HEK293T (cell line): ENCODE results near the gene DUSP10.

Experiments
- ELF4 ChIP-seq: fragments of 450-650 bp; IDR thresholded peaks from 2 replicates; pipeline ENCODE4 v1.6.1; 2017; ENCODE audit warnings: antibody characterized with exemption
- FOXM1 ChIP-seq: fragments of 450-650 bp; IDR thresholded peaks from 2 replicates; pipeline ENCODE4 v1.6.1; 2017; ENCODE audit warnings: mild to moderate bottlenecking, borderline replicate concordance
- SUZ12 ChIP-seq: fragments of 450-650 bp; IDR thresholded peaks from 2 replicates; pipeline ENCODE4 v1.6.1; 2016; ENCODE audit warnings: mild to moderate bottlenecking

DNA sequence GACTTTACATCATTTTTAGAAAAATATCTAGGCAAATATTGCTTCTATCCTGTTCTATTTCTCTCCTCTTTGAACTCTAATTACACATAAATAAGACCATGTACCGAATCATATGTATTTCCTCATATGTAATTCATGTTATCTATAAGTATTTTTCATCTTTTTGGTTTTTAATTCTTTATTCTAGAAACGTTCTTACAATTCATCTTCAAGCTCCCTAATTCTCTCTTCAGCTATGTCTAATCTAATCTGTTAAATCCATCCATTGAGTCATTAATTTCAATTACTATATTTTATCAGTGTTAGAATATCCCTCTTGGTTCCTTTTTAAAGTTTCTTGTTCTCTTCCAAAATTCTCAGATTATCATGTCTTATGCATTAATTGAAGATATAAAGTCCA is 61.8 kb downstream of the DUSP10 start:
- TF ChIP-seq ELF4, result no peak
- TF ChIP-seq FOXM1, result no peak
- TF ChIP-seq SUZ12, result no peak
